HEK293 (cell line): ENCODE measurements around the gene BOD1L2.

Source experiments
- CTCF ChIA-PET: fragments of 350-600 bp; formaldehyde crosslinking; extraction: SDS; loops from one replicate; lab custom pipeline; 2021; ENCODE audit warnings: antibody characterized with exemption; lab: Yijun Ruan, JAX
- POLR2A ChIA-PET: fragments of 300-600 bp; formaldehyde crosslinking; extraction: SDS; loops from one replicate; lab custom pipeline; 2020; ENCODE audit warnings: antibody characterized with exemption, inconsistent platforms; lab: Yijun Ruan, JAX
- H3K27ac ChIP-seq: fragments of 200-500 bp; sonication (Bioruptor generic); 2 replicates; pipeline ENCODE4 v1.5.1; 2014; ENCODE audit warnings: low read depth, low read length, control low read depth, inconsistent platforms; ENCODE audit errors: extremely low read depth
- H3K36me3 ChIP-seq, 2 experiments: fragments of 200-500 bp in 1 of 2; sonication (Bioruptor generic) in 1 of 2; 1 replicate in 1 of 2; 2 replicates in 1 of 2; pipeline ENCODE4 v1.5.1; 2014 to 2017; ENCODE audit warnings: inconsistent platforms in 2 of 2, low read length in 2 of 2; ENCODE audit not compliant: control insufficient read depth in 2 of 2, insufficient read depth in 1 of 2
- H3K4me1 ChIP-seq: fragments of 200-500 bp; sonication (Bioruptor generic); 2 replicates; pipeline ENCODE4 v1.5.1; 2014; ENCODE audit warnings: mild to moderate bottlenecking, low read length, inconsistent platforms; ENCODE audit not compliant: control insufficient read depth, insufficient read depth
- H3K4me3 ChIP-seq: 2 replicates; pipeline ENCODE4 v1.5.1; 2011; ENCODE audit warnings: low read depth, mild to moderate bottlenecking, control low read depth, low read length, moderate library complexity
- H3K9me3 ChIP-seq: fragments of 200-500 bp; sonication (Bioruptor generic); 2 replicates; pipeline ENCODE4 v1.5.1; 2014; ENCODE audit warnings: low read depth, low read length, inconsistent platforms; ENCODE audit not compliant: control insufficient read depth, insufficient read depth
- GLIS2 ChIP-seq: fragments of 450-650 bp; formaldehyde crosslinking; IDR thresholded peaks from 2 replicates; pipeline ENCODE4 v1.5.1; 2016; ENCODE audit warnings: missing biosample characterization, missing genetic modification characterization
- PBX3 ChIP-seq: sonication (generic); formaldehyde crosslinking; IDR thresholded peaks from 2 replicates; pipeline ENCODE4 v1.8.1; 2022; ENCODE audit warnings: mild to moderate bottlenecking, moderate library complexity, missing genetic modification reagents
- PRDM1 ChIP-seq: fragments of 450-650 bp; formaldehyde crosslinking; IDR thresholded peaks from 2 replicates; pipeline ENCODE4; 2016; ENCODE audit warnings: missing biosample characterization, missing genetic modification characterization
- REPIN1 ChIP-seq: fragments of 450-650 bp; formaldehyde crosslinking; IDR thresholded peaks from 2 replicates; pipeline ENCODE4 v1.5.1; 2017; ENCODE audit warnings: missing biosample characterization, missing genetic modification characterization, low read depth
- REST ChIP-seq: fragments of 450-650 bp; formaldehyde crosslinking; IDR thresholded peaks from 2 replicates; pipeline ENCODE4 v1.5.1; 2016; ENCODE audit warnings: missing biosample characterization, missing genetic modification characterization
- ZNF140 ChIP-seq: fragments of 450-650 bp; formaldehyde crosslinking; IDR thresholded peaks from 2 replicates; pipeline ENCODE4 v1.5.1; 2016; ENCODE audit warnings: missing biosample characterization, missing genetic modification characterization
- ZNF26 ChIP-seq: fragments of 450-650 bp; formaldehyde crosslinking; IDR thresholded peaks from 2 replicates; pipeline ENCODE4 v1.5.1; 2016; ENCODE audit warnings: missing biosample characterization, missing genetic modification characterization
- ZNF354C ChIP-seq: fragments of 450-650 bp; formaldehyde crosslinking; IDR thresholded peaks from 2 replicates; pipeline ENCODE4 v1.5.1; 2016; ENCODE audit warnings: missing biosample characterization, missing genetic modification characterization, low read depth, borderline replicate concordance
- ZNF521 ChIP-seq: fragments of 450-650 bp; formaldehyde crosslinking; IDR thresholded peaks from 2 replicates; pipeline ENCODE4 v1.5.1; 2017; ENCODE audit warnings: missing biosample characterization, mild to moderate bottlenecking, missing genetic modification characterization
- ZNF544 ChIP-seq: fragments of 450-650 bp; formaldehyde crosslinking; IDR thresholded peaks from 2 replicates; pipeline ENCODE4 v1.5.0; 2017; ENCODE audit warnings: missing biosample characterization, missing genetic modification characterization
- ZNF596 ChIP-seq: fragments of 450-650 bp; IDR thresholded peaks from 2 replicates; pipeline ENCODE4 v1.5.0; 2018; ENCODE audit warnings: missing biosample characterization, mild to moderate bottlenecking, missing genetic modification characterization, moderate library complexity
- ZNF626 ChIP-seq: fragments of 450-650 bp; sonication (Bioruptor Pico); formaldehyde crosslinking; IDR thresholded peaks from 2 replicates; pipeline ENCODE4 v1.5.1; 2018; ENCODE audit warnings: missing biosample characterization, missing genetic modification characterization, inconsistent platforms
- ZNF677 ChIP-seq: fragments of 450-650 bp; IDR thresholded peaks from 2 replicates; pipeline ENCODE4 v1.5.0; 2018; ENCODE audit warnings: missing biosample characterization, mild to moderate bottlenecking, missing genetic modification characterization, moderate library complexity
- ZNF747 ChIP-seq: fragments of 450-650 bp; formaldehyde crosslinking; IDR thresholded peaks from 2 replicates; pipeline ENCODE4 v1.5.1; 2016; ENCODE audit warnings: missing biosample characterization, missing genetic modification characterization
- ZNF76 ChIP-seq: fragments of 450-650 bp; formaldehyde crosslinking; IDR thresholded peaks from 2 replicates; pipeline ENCODE4; 2016; ENCODE audit warnings: low read depth, missing biosample characterization, missing genetic modification characterization, borderline replicate concordance
- ZSCAN4 ChIP-seq: fragments of 450-650 bp; formaldehyde crosslinking; IDR thresholded peaks from 2 replicates; pipeline ENCODE4 v1.5.1; 2017; ENCODE audit warnings: missing biosample characterization, missing genetic modification characterization

The BOD1L2 gene

GRCh38 chr18:57146956-57147636 lies at the start of gene BOD1L2:
Gene BOD1L2 (plus strand): TSS chr18:57147087. CDS start chr18:57147313, 226 bp downstream.
- no peaks in the 10 kb centered on the region for H3K9me3 ChIP-seq
- H3K36me3 ChIP-seq: no peaks in the 10 kb centered on the region
- H3K4me3 ChIP-seq: no peak within 1 kb of the TSS
- POLR2A ChIA-PET: no interaction called here
- H3K27ac ChIP-seq: no peak within 1 kb of the TSS
- TF ChIP-seq ZSCAN4 (no peak), ZNF626 (tag by site-specific recombination) (no peak), PRDM1 (tag by site-specific recombination) (no peak), REPIN1 (tag by site-specific recombination) (no peak), ZNF544 (tag by site-specific recombination) (no peak), ZNF26 (tag by site-specific recombination) (no peak), ZNF677 (tag by site-specific recombination) (no peak), ZNF140 (tag by site-specific recombination) (no peak), PBX3 (CRISPR knock-in tag) (no peak), ZNF596 (no peak)
- TF ChIP-seq, all 188 proteins: peak for 0
- CTCF ChIA-PET: no interaction called here
- H3K4me1 ChIP-seq: peaks cover 7% of the 10 kb centered on the region; the same call in 1 of the 2 replicates

GRCh38 chr18:57107140-57107832 lies 39.6 kb upstream of the BOD1L2 start:
- CTCF ChIA-PET: no interaction called here
- Histone ChIP-seq H3K9me3 (no peaks in the 10 kb centered on the region), H3K4me3 (no peak overlapping the region), H3K36me3 (no peaks in the 10 kb centered on the region), H3K27ac (no peak overlapping the region), H3K4me1 (no peaks in the 10 kb centered on the region)
- POLR2A ChIA-PET: no interaction called here
- no peak for TF ChIP-seq GLIS2 (tag by site-specific recombination)
- TF ChIP-seq ZNF747 (tag by site-specific recombination): no peak
- TF ChIP-seq ZNF76 (tag by site-specific recombination): no peak
- TF ChIP-seq REST (tag by site-specific recombination): peak; percentile 95
- TF ChIP-seq ZNF354C (tag by site-specific recombination): no peak
- no peak for TF ChIP-seq ZNF521
